CD4-positive, CD25-positive, alpha-beta regulatory T cell (primary cell): ENCODE data around the gene AAK1. TPM values are rescaled to one million over a fixed set of nuclear protein-coding genes. Genes with fewer than 3 reads are reported as not detected.

Source experiments
- ATAC-seq, 2 donors: fragments of 150-1000 bp; cut with Tn5 transposase; one replicate each; pipeline ENCODE4 v1.10.0; 2021; ENCODE audit warnings: low read depth in 2 of 2, moderate number of reproducible peaks in 2 of 2, moderate library complexity in 1 of 2
- DNase-seq, 3 donors: peaks; one replicate each; pipeline versions ENCODE4 v3.0.0 to v3.0.0-alpha.2; 2012 to 2022; ENCODE audit warnings: mixed read lengths in 1 of 3
- H3K27ac ChIP-seq: one replicate; pipeline ENCODE4 v1.7.0; 2013; ENCODE audit warnings: mild to moderate bottlenecking, low read length; ENCODE audit not compliant: insufficient read depth, poor library complexity, severe bottlenecking
- H3K27me3 ChIP-seq: one replicate; pipeline ENCODE4 v1.7.0; 2013; ENCODE audit warnings: low read length; ENCODE audit not compliant: control insufficient read depth, insufficient read depth
- H3K36me3 ChIP-seq: one replicate; pipeline ENCODE4 v1.7.0; 2013; ENCODE audit warnings: mild to moderate bottlenecking, low read length, moderate library complexity; ENCODE audit not compliant: control insufficient read depth, insufficient read depth
- H3K4me1 ChIP-seq: 2 replicates; pipeline ENCODE4 v1.7.0; 2013; ENCODE audit warnings: mild to moderate bottlenecking, low read length; ENCODE audit not compliant: insufficient read depth, control insufficient read depth, poor library complexity, severe bottlenecking
- H3K4me3 ChIP-seq: one replicate; pipeline ENCODE4 v1.7.0; 2013; ENCODE audit warnings: low read depth, mild to moderate bottlenecking, low read length, moderate library complexity
- H3K9me3 ChIP-seq, 2 experiments: 1 replicate in 1 of 2; 2 replicates in 1 of 2; pipeline ENCODE4 v1.7.0; 2013; ENCODE audit warnings: low read length in 2 of 2, mild to moderate bottlenecking in 1 of 2, moderate library complexity in 1 of 2; ENCODE audit not compliant: control insufficient read depth in 2 of 2
- H3K27ac Mint-ChIP-seq, 3 donors: one replicate each; pipeline ENCODE4 v1.8.0; 2020 to 2022; ENCODE audit warnings: mild to moderate bottlenecking in 3 of 3, mixed read lengths in 3 of 3, moderate library complexity in 2 of 3
- H3K27me3 Mint-ChIP-seq: one replicate; pipeline ENCODE4 v1.8.0; 2022; ENCODE audit warnings: mild to moderate bottlenecking, mixed read lengths
- H3K36me3 Mint-ChIP-seq: one replicate; pipeline ENCODE4 v1.8.0; 2020; ENCODE audit warnings: mixed read lengths
- H3K4me1 Mint-ChIP-seq, 4 donors: one replicate each; pipeline ENCODE4 v1.8.0; 2020 to 2022; ENCODE audit warnings: mixed read lengths in 4 of 4, mild to moderate bottlenecking in 1 of 4
- H3K4me3 Mint-ChIP-seq, 4 donors: one replicate each; pipeline ENCODE4 v1.8.0; 2020 to 2022; ENCODE audit warnings: mild to moderate bottlenecking in 4 of 4, mixed read lengths in 4 of 4, moderate library complexity in 3 of 4
- H3K9me3 Mint-ChIP-seq, 7 donors: one replicate each; pipeline ENCODE4 v1.8.0; 2020 to 2022; ENCODE audit warnings: mixed read lengths in 7 of 7, mild to moderate bottlenecking in 3 of 7, moderate library complexity in 2 of 7
- polyA plus RNA-seq, 4 donors: library from polyadenylated mRNA; unstranded; fragments of 300-500 nt; fragmentation: Illumina TruSeq; gene quantifications; one replicate each; pipeline ENCODE4 v1.2.3, GENCODE V29; 2021
- total RNA-seq: library from RNA; stranded (reverse); gene quantifications from one replicate; pipeline ENCODE4 v1.2.3, GENCODE V29; 2022

Gene AAK1
- total and polyA plus RNA-seq, 5 donors from 2014 or later: 70.7 to 258 (median 73.7) TPM

GRCh38 chr2:69491864-69492263 is 151.7 kb downstream of the AAK1 start:
- Mint-ChIP-seq H3K36me3 (peaks cover 55% of the 10 kb centered on the region), H3K4me1 (peaks cover 4 to 49% (median 39%) of the 10 kb centered on the region in 4 donors), H3K27me3 (no peaks in the 10 kb centered on the region), H3K4me3 (peak overlapping the region in 2 of 4 donors; percentile 26 to 46), H3K9me3 (peaks cover 0 to 2% (median 0%) of the 10 kb centered on the region in 7 donors), H3K27ac (peak overlapping the region; percentile 56 to 92 (median 65))
- ATAC-seq: no peak
- no peaks in the 10 kb centered on the region for H3K9me3 ChIP-seq
- peak overlapping the region; percentile 47 for H3K27ac ChIP-seq
- peaks cover 52% of the 10 kb centered on the region for H3K36me3 ChIP-seq
- H3K4me3 ChIP-seq: no peak overlapping the region
- DNase-seq: peak in 1 of 3 donors; percentile 45
- H3K4me1 ChIP-seq: peaks cover 14% of the 10 kb centered on the region
- no peaks in the 10 kb centered on the region for H3K27me3 ChIP-seq

- Histone ChIP-seq H3K27me3 (no peaks in the 10 kb centered on the region), H3K27ac (peak overlapping the region; percentile 47), H3K36me3 (peaks cover 55% of the 10 kb centered on the region), H3K4me1 (peaks cover 14% of the 10 kb centered on the region), H3K4me3 (no peak overlapping the region), H3K9me3 (no peaks in the 10 kb centered on the region)
- H3K36me3 Mint-ChIP-seq: peaks cover 57% of the 10 kb centered on the region
- DNase-seq: peak in 2 of 3 donors; percentile 47 to 86
- H3K9me3 Mint-ChIP-seq: peaks cover 0 to 2% (median 0%) of the 10 kb centered on the region in 7 donors
- peaks cover 4 to 51% (median 38%) of the 10 kb centered on the region in 4 donors for H3K4me1 Mint-ChIP-seq
- H3K27me3 Mint-ChIP-seq: no peaks in the 10 kb centered on the region
- peak; percentile 69 to 76 for ATAC-seq
- H3K4me3 Mint-ChIP-seq: peak overlapping the region; percentile 13 to 51 (median 22)
- H3K27ac Mint-ChIP-seq: peak overlapping the region; percentile 4 to 94 (median 70)
Observed at GRCh38 chr2:69490486-69490885, 153.1 kb downstream of the AAK1 start.

- no peak for ATAC-seq
- DNase-seq: no peak
- Histone ChIP-seq H3K36me3 (peaks cover 48% of the 10 kb centered on the region), H3K4me1 (peaks cover 14% of the 10 kb centered on the region), H3K4me3 (no peak overlapping the region), H3K9me3 (no peaks in the 10 kb centered on the region), H3K27me3 (no peaks in the 10 kb centered on the region), H3K27ac (no peak overlapping the region)
- Mint-ChIP-seq H3K9me3 (peaks cover 0 to 2% (median 0%) of the 10 kb centered on the region in 7 donors), H3K27me3 (no peaks in the 10 kb centered on the region), H3K4me1 (peaks cover 8 to 53% (median 38%) of the 10 kb centered on the region in 4 donors), H3K27ac (peak overlapping the region; percentile 4 to 94 (median 73)), H3K36me3 (peaks cover 59% of the 10 kb centered on the region), H3K4me3 (peak overlapping the region in 1 of 4 donors; percentile 13)
Observed at GRCh38 chr2:69489793-69490192, 153.7 kb downstream of the AAK1 start.

- no peak for ATAC-seq
- H3K4me1 ChIP-seq: peaks cover 2% of the 10 kb centered on the region
- peaks cover 20 to 29% (median 22%) of the 10 kb centered on the region in 4 donors for H3K4me1 Mint-ChIP-seq
- peaks cover 0 to 2% (median 0%) of the 10 kb centered on the region in 7 donors for H3K9me3 Mint-ChIP-seq
- H3K27me3 ChIP-seq: no peaks in the 10 kb centered on the region
- H3K27me3 Mint-ChIP-seq: no peaks in the 10 kb centered on the region
- H3K4me3 ChIP-seq: no peak overlapping the region
- H3K4me3 Mint-ChIP-seq: no peak overlapping the region
- no peaks in the 10 kb centered on the region for H3K9me3 ChIP-seq
- peaks cover 61% of the 10 kb centered on the region for H3K36me3 ChIP-seq
- no peak overlapping the region for H3K27ac ChIP-seq
- peaks cover 48% of the 10 kb centered on the region for H3K36me3 Mint-ChIP-seq
- peak overlapping the region in 2 of 3 donors; percentile 15 to 68 for H3K27ac Mint-ChIP-seq
- no peak for DNase-seq
Observed at GRCh38 chr2:69483696-69484095, 159.8 kb downstream of the AAK1 start.

- ATAC-seq: no peak
- peaks cover 4% of the 10 kb centered on the region for H3K4me1 ChIP-seq
- no peak overlapping the region for H3K4me3 Mint-ChIP-seq
- H3K27ac ChIP-seq: no peak overlapping the region
- H3K9me3 ChIP-seq: no peaks in the 10 kb centered on the region
- H3K27me3 ChIP-seq: no peaks in the 10 kb centered on the region
- peaks cover 16 to 33% (median 25%) of the 10 kb centered on the region in 4 donors for H3K4me1 Mint-ChIP-seq
- H3K36me3 Mint-ChIP-seq: peaks cover 44% of the 10 kb centered on the region
- no peak for DNase-seq
- no peaks in the 10 kb centered on the region for H3K27me3 Mint-ChIP-seq
- peak overlapping the region in 2 of 3 donors; percentile 15 to 68 for H3K27ac Mint-ChIP-seq
- H3K9me3 Mint-ChIP-seq: no peaks in the 10 kb centered on the region
- peaks cover 57% of the 10 kb centered on the region for H3K36me3 ChIP-seq
- H3K4me3 ChIP-seq: no peak overlapping the region
Observed at GRCh38 chr2:69483024-69483423, 160.5 kb downstream of the AAK1 start.

- H3K4me1 ChIP-seq: peaks cover 9% of the 10 kb centered on the region
- H3K27me3 ChIP-seq: no peaks in the 10 kb centered on the region
- no peak for DNase-seq
- Mint-ChIP-seq H3K27ac (peak overlapping the region in 2 of 3 donors; percentile 15 to 40), H3K27me3 (no peaks in the 10 kb centered on the region), H3K4me3 (no peak overlapping the region), H3K9me3 (no peaks in the 10 kb centered on the region), H3K36me3 (peaks cover 42% of the 10 kb centered on the region), H3K4me1 (peaks cover 22 to 38% (median 30%) of the 10 kb centered on the region in 4 donors)
- no peak overlapping the region for H3K4me3 ChIP-seq
- H3K36me3 ChIP-seq: peaks cover 58% of the 10 kb centered on the region
- no peak for ATAC-seq
- H3K9me3 ChIP-seq: no peaks in the 10 kb centered on the region
- H3K27ac ChIP-seq: no peak overlapping the region
Observed at GRCh38 chr2:69482471-69482870, 161.1 kb downstream of the AAK1 start.

- Histone ChIP-seq H3K27ac (no peak overlapping the region), H3K4me3 (no peak overlapping the region), H3K27me3 (no peaks in the 10 kb centered on the region), H3K9me3 (no peaks in the 10 kb centered on the region), H3K36me3 (peaks cover 50% of the 10 kb centered on the region), H3K4me1 (peaks cover 12% of the 10 kb centered on the region)
- no peak overlapping the region for H3K4me3 Mint-ChIP-seq
- ATAC-seq (no peak), DNase-seq (no peak)
- no peaks in the 10 kb centered on the region for H3K27me3 Mint-ChIP-seq
- H3K27ac Mint-ChIP-seq: peak overlapping the region in 1 of 3 donors; percentile 39
- peaks cover 32 to 43% (median 34%) of the 10 kb centered on the region in 4 donors for H3K4me1 Mint-ChIP-seq
- H3K36me3 Mint-ChIP-seq: peaks cover 42% of the 10 kb centered on the region
- no peaks in the 10 kb centered on the region for H3K9me3 Mint-ChIP-seq
Observed at GRCh38 chr2:69481421-69481820, 162.1 kb downstream of the AAK1 start.

GRCh38 chr2:69477627-69478026 is 165.9 kb downstream of the AAK1 start:
- Histone ChIP-seq H3K9me3 (no peaks in the 10 kb centered on the region), H3K4me3 (no peak overlapping the region), H3K36me3 (peaks cover 66% of the 10 kb centered on the region), H3K27me3 (no peaks in the 10 kb centered on the region), H3K4me1 (peaks cover 12% of the 10 kb centered on the region), H3K27ac (peak overlapping the region; percentile 45)
- Mint-ChIP-seq H3K36me3 (peaks cover 38% of the 10 kb centered on the region), H3K27me3 (no peaks in the 10 kb centered on the region), H3K4me1 (peaks cover 27 to 50% (median 37%) of the 10 kb centered on the region in 4 donors), H3K27ac (peak overlapping the region; percentile 7 to 82 (median 24)), H3K9me3 (no peaks in the 10 kb centered on the region), H3K4me3 (no peak overlapping the region)
- peak in 1 of 2 donors; percentile 31 for ATAC-seq
- DNase-seq: peak in 1 of 3 donors; percentile 32
